Lower leg skin (tissue), 4 donors: ENCODE data around the gene TUBGCP6. TPM values are rescaled to one million over a fixed set of nuclear protein-coding genes. Genes with fewer than 3 reads are reported as not detected.
A peak's percentile ranks its signal among the peaks of the same experiment; 100 is the strongest.

Experiments
- DNase-seq, 2 donors: peaks; one replicate each; pipeline ENCODE4 v3.0.0-alpha.2; 2019; ENCODE audit warnings: low spot score in 2 of 2
- H3K4me3 ChIP-seq: fragments of 200-600 bp; sonication (generic); 2 replicates; pipeline ENCODE4 v1.5.1; 2017; ENCODE audit warnings: mild to moderate bottlenecking, low read depth; ENCODE audit not compliant: poor library complexity, severe bottlenecking
- CTCF ChIP-seq, 3 donors: fragments of 450-650 bp; IDR thresholded peaks; one replicate each; pipeline ENCODE4 v1.5.1; 2016; ENCODE audit warnings: antibody characterized with exemption in 3 of 3, mild to moderate bottlenecking in 3 of 3, moderate library complexity in 2 of 3
- POLR2A ChIP-seq, 2 donors: fragments of 450-650 bp; IDR thresholded peaks; one replicate each; pipeline ENCODE4 v1.6.1; 2016 to 2017; ENCODE audit warnings: antibody characterized with exemption in 2 of 2, mild to moderate bottlenecking in 1 of 2, moderate library complexity in 1 of 2
- WGBS, 2 donors: methylation state at CpG; one replicate each; pipeline ENCODE4 v1.1.5; 2018; 5-methylcytosine and 5-hydroxymethylcytosine counted together
- intact Hi-C: fragments of 100-400 bp; cut with DNase I; formaldehyde crosslinking; loops from one replicate; pipeline ENCODE4 v1.15.0; 2023; ENCODE audit warnings: low total_unique reads
- total RNA-seq, 4 donors: library from RNA; depleted of rRNA; stranded (reverse); fragments of >200 nt; gene quantifications; one replicate each; pipeline ENCODE4 v1.1.0, GENCODE V29; 2016

The TUBGCP6 gene, protein sequence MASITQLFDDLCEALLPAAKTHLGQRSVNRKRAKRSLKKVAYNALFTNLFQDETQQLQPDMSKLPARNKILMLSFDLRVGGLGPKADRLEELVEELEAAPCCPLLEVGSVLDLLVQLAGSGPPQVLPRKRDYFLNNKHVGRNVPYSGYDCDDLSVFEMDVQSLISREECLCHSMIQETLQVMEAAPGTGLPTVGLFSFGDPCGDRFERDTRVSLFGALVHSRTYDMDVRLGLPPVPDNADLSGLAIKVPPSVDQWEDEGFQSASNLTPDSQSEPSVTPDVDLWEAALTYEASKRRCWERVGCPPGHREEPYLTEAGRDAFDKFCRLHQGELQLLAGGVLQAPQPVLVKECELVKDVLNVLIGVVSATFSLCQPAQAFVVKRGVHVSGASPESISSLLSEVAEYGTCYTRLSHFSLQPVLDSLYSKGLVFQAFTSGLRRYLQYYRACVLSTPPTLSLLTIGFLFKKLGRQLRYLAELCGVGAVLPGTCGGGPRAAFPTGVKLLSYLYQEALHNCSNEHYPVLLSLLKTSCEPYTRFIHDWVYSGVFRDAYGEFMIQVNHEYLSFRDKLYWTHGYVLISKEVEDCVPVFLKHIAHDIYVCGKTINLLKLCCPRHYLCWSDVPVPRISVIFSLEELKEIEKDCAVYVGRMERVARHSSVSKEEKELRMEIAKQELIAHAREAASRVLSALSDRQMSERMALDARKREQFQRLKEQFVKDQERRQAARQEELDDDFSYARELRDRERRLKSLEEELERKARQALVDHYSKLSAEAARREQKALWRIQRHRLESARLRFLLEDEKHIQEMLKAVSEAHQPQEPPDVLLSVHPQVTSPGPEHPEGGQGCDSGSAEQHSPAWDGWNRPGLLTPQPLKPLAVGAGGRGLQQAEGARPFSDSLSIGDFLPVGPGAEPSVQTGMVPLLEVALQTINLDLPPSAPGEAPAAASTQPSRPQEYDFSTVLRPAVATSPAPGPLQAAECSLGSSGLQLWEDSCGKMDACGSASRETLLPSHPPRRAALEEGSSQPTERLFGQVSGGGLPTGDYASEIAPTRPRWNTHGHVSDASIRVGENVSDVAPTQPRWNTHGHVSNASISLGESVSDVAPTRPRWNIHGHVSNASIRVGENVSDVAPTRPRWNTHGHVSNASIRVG (N-terminal part only)
- 10 to 100 TPM; 37.1 to 67.0 (median 52.5) TPM for total RNA-seq

- TF ChIP-seq POLR2A (IDR thresholded peaks at IDR 0.05): peak in 1 of 2 donors; percentile 32
- no peak for TF ChIP-seq CTCF (IDR thresholded peaks at IDR 0.05)
- peak; percentile 92 to 99 for DNase-seq
- H3K4me3 ChIP-seq: peak within 1 kb of the TSS; percentile 84
- intact Hi-C loops: no loop called here
- whole genome bisulfite sequencing, 2 donors: 0 to 1% methylated on average over 41 to 48 of the region's 76 CpGs
These were observed at the start of gene TUBGCP6 for GRCh38 chr22:50244420-50245213. TUBGCP6 (minus strand) TSS chr22:50245023; CDS start chr22:50244459, 564 bp downstream.

- no peak overlapping the region for H3K4me3 ChIP-seq
- DNase-seq: no peak
- intact Hi-C loops: no loop called here
- WGBS, 2 donors: 50 to 60% methylated on average over 1 to 5 of the region's 5 CpGs
- TF ChIP-seq CTCF (IDR thresholded peaks at IDR 0.05): no peak
- TF ChIP-seq POLR2A (IDR thresholded peaks at IDR 0.05): no peak
These were observed 49.5 kb upstream of the TUBGCP6 start for GRCh38 chr22:50294319-50294656.

- TF ChIP-seq CTCF (IDR thresholded peaks at IDR 0.05): no peak
- no peak for TF ChIP-seq POLR2A (IDR thresholded peaks at IDR 0.05)
- WGBS, 2 donors: 17 to 19% methylated on average over 19 to 26 of the region's 42 CpGs
- H3K4me3 ChIP-seq: no peak overlapping the region
- no peak for DNase-seq
- intact Hi-C loops: no loop called here
These were observed 48.9 kb upstream of the TUBGCP6 start for GRCh38 chr22:50293441-50294318.

DNA sequence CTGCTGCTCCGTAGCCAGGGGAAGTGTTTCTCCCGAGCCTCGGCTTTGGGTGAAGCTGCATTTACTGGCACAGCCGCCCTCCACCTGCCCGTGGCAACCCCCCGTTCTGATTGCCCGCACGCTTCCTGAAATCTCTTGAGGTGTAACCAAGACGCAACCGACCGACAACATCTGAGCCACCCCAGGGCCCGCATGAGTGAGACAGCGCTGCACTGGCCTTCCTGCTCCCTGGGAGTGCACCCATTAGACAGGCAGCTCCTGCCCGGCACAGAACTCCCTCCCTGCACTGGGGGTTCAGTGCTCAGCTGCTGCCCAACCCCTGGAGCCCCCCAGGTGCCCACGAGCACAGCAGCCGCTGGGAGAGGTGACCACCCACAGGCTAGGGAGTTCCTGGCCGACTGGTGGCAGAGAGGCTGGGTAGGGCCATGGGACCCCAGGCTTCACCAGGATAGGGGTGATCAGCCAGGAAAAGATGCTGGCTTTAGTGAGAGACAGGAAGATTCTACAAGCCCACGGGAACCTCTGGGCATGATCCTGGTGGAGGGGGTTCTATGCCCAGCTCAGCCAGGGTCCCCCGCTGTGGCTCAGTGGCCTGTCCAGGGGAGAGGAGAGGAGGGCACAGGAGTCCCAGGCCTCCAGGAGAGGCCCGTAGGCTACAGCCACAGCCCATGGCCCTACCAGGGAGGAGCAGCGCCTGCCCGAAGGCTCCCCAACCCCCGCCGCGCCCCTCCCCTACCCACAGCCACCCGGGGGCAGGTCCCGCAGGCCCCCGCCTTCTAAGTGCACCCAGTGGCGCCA is 48.0 kb upstream of the TUBGCP6 start:
- DNase-seq: no peak
- no peak for TF ChIP-seq CTCF (IDR thresholded peaks at IDR 0.05)
- no peak for TF ChIP-seq POLR2A (IDR thresholded peaks at IDR 0.05)
- H3K4me3 ChIP-seq: no peak overlapping the region
- 67 to 76% methylated on average over 16 to 19 of the region's 29 CpGs for WGBS, 2 donors
- intact Hi-C loops: no loop called here
